ENCODE measurements around the gene PTPN1.

DNA sequence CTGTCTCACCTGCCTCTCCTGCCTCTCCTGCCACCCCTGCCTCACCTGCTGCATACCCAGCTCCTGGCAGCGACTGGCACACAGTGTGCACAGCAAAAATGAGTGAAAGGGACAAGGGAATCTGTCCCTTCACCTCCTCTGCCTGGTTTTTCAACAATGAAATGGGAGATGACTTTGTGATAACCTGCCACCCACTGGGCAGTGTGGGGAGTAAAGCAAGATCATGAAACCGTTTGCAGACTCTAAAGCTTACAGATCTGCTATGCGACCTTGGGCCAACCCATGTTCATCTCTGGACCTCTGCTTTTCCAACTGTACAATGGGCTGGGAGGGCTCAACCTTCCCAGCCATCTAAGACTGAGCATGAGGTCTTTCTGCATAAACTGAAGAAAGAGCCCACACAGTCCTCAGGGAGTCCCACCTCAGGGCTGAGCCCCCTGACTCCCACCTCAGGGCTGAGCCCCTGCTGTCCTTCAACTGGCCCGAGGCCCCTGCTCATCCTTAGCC is 100.1 kb downstream of the PTPN1 start:
- TF ChIP-seq, protein P1, sequence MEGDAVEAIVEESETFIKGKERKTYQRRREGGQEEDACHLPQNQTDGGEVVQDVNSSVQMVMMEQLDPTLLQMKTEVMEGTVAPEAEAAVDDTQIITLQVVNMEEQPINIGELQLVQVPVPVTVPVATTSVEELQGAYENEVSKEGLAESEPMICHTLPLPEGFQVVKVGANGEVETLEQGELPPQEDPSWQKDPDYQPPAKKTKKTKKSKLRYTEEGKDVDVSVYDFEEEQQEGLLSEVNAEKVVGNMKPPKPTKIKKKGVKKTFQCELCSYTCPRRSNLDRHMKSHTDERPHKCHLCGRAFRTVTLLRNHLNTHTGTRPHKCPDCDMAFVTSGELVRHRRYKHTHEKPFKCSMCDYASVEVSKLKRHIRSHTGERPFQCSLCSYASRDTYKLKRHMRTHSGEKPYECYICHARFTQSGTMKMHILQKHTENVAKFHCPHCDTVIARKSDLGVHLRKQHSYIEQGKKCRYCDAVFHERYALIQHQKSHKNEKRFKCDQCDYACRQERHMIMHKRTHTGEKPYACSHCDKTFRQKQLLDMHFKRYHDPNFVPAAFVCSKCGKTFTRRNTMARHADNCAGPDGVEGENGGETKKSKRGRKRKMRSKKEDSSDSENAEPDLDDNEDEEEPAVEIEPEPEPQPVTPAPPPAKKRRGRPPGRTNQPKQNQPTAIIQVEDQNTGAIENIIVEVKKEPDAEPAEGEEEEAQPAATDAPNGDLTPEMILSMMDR (IDR thresholded peaks at IDR 0.05): no peak
- no peak for TF ChIP-seq EZH2phosphoT487 (IDR thresholded peaks at IDR 0.05)
- no peak for TF ChIP-seq EZH2 (IDR thresholded peaks at IDR 0.05)

All from neural progenitor cell (in vitro differentiated cells).